Measurements from ENCODE around the gene DTD2. TPM values are rescaled to one million over a fixed set of nuclear protein-coding genes. Genes with fewer than 3 reads are reported as not detected.
"Not testable (repeated sequence)": the region's sequence is repeated elsewhere in the genome, so short reads cannot be mapped to it uniquely, and the experiment has no call there.

DTD2 gene
- total and polyA plus RNA-seq, 2 of the 4 experiments (the other 2 are of a cell fraction) = 16.9 to 24.9 TPM

- no CpG with 5 or more reads among the region's 45 CpGs for WGBS, 2 experiments (ENCODE audit: extremely low coverage in 2 of 2, insufficient read length in 1 of 2)
- H4K20me1 ChIP-seq (ENCODE audit: insufficient read depth, low read length); H3K9me3 ChIP-seq (ENCODE audit: control insufficient read depth, insufficient read depth, low read length); H2BK5ac ChIP-seq (ENCODE audit: low read depth, low read length, poor library complexity, severe bottlenecking); H2BK20ac ChIP-seq (ENCODE audit: low read depth, low read length); in situ Hi-C loops (cut with MboI; ENCODE audit: low sequenced_read_pairs); H3K9me1 ChIP-seq (ENCODE audit: insufficient read depth, low read length); H2BK15ac ChIP-seq (ENCODE audit: low read depth, low read length); H3K56ac ChIP-seq (ENCODE audit: extremely low read depth, insufficient read depth, low read length); H3K23ac ChIP-seq (ENCODE audit: low read depth, low read length); H3K4me2 ChIP-seq (ENCODE audit: low read depth, low read length); H3K4me1 ChIP-seq (ENCODE audit: control insufficient read depth, insufficient read depth, low read length); DNase-seq; H4K8ac ChIP-seq (ENCODE audit: low read depth in 2 of 2, low read length in 2 of 2); H2BK120ac ChIP-seq (ENCODE audit: low read depth, low read length); H4K91ac ChIP-seq (ENCODE audit: insufficient read depth, low read depth, low read length); intact Hi-C loops (cut with micrococcal nuclease); H3K27me3 ChIP-seq (ENCODE audit: control insufficient read depth, insufficient read depth, low read length); ATAC-seq (ENCODE audit: low read depth); H4K5ac ChIP-seq (ENCODE audit: low read depth, low read length); H2AK9ac ChIP-seq (replicated peaks; ENCODE audit: low read depth, low read length, poor library complexity); POLR2A ChIA-PET (ENCODE audit: unreplicated experiment); H3K36me3 ChIP-seq (ENCODE audit: control insufficient read depth, insufficient read depth, low read length); H3K4me3 ChIP-seq (ENCODE audit: insufficient read depth, low read depth, low read length); H3K27ac ChIP-seq (ENCODE audit: insufficient read depth, low read length); H3K18ac ChIP-seq (ENCODE audit: low read depth, low read length); H3K79me1 ChIP-seq (ENCODE audit: low read depth in 1 of 2, low read length in 2 of 2); H3K4ac ChIP-seq (ENCODE audit: low read depth, low read length); CTCF ChIA-PET; H2AK5ac ChIP-seq (ENCODE audit: low read depth, low read length); H2AFZ ChIP-seq (replicated peaks; ENCODE audit: low read length, poor library complexity); dilution Hi-C loops (cut with HindIII; ENCODE audit: low sequenced_read_pairs, unreplicated experiment); H3K14ac ChIP-seq (replicated peaks; ENCODE audit: low read depth, low read length); H3K9ac ChIP-seq (ENCODE audit: low read depth, low read length); BruUV-seq (replicated peaks): not testable (repeated sequence)
Measured at GRCh38 chr14:31437045-31437691, 20.1 kb downstream of the DTD2 start.
